ENCODE results near the gene MSI2. TPM values are rescaled to one million over a fixed set of nuclear protein-coding genes. Genes with fewer than 3 reads are reported as not detected.

The MSI2 gene
- total and polyA plus RNA-seq, 2 donors (not counting 3 experiments of a cell fraction or from before 2014, with no cell fraction given): 20.9 to 59.3 TPM

DNA sequence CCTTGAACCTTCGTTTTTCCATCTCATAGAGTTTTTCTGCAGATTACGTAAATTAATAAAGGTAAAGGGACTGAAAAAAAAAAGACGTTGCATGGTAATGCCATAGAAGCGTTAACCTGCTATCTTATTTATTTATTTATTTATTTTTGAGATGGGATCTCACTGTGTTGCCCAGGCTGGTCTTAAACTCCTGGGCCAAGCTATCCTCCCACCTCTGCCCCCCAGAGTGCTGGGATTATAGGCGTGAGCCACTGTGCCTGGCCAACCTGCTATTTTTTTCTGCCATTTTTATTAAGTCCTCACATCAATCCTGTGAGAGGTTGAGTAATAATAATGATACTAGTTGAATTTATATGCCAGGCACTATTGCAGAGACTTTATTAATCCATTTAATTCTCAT is 7.9 kb downstream of the MSI2 start:
- intact Hi-C loops (cut with micrococcal nuclease) (no loop called here), dilution Hi-C loops (cut with MboI; ENCODE audit: extremely low pct_ligation_motif_present, low sequenced_read_pairs) (no loop called here)
- ChIA-PET POLR2A (no interaction called here), CTCF (interaction anchor here (1.6 kb wide), 1 partner anchor 21 kb away, joined by 4 read pairs; no protein-coding TSS in a partner anchor)
- FAIRE-seq (no peak), DNase-seq (ENCODE audit: low read depth, low spot score) (no peak)
- Histone ChIP-seq H3K4me2 (ENCODE audit: insufficient read depth, low read length) (no peak overlapping the region), H2AFZ (ENCODE audit: low read depth, low read length) (no peak overlapping the region), H3K27me3 (ENCODE audit: control insufficient read depth in 2 of 2, insufficient read depth in 2 of 2, low read length in 2 of 2) (no peaks in the 10 kb centered on the region), H3K9ac (replicated peaks; ENCODE audit: extremely low read depth, insufficient read depth, low read length) (no peak overlapping the region), H4K20me1 (replicated peaks; ENCODE audit: control insufficient read depth, extremely low read depth, insufficient read depth, low read length) (no peaks in the 10 kb centered on the region), H3K27ac (ENCODE audit: insufficient read depth, low read depth, low read length) (no peak overlapping the region), H3K36me3 (ENCODE audit: control insufficient read depth in 2 of 2, extremely low read depth in 1 of 2, insufficient read depth in 2 of 2, low read length in 2 of 2) (peaks cover 8 to 13% of the 10 kb centered on the region in 2 experiments), H3K9me3 (replicated peaks; ENCODE audit: control insufficient read depth, insufficient read depth, low read length) (no peaks in the 10 kb centered on the region), H3K4me3 (replicated peaks in 1 of 3; ENCODE audit: insufficient read depth in 1 of 3, low read depth in 1 of 3, low read length in 3 of 3) (no peak overlapping the region), H3K79me2 (ENCODE audit: control insufficient read depth, insufficient read depth, low read length) (no peaks in the 10 kb centered on the region), H3K9me1 (replicated peaks; ENCODE audit: control insufficient read depth, extremely low read depth, insufficient read depth, low read length) (no peaks in the 10 kb centered on the region), H3K4me1 (ENCODE audit: control insufficient read depth, extremely low read depth, insufficient read depth, low read length) (no peaks in the 10 kb centered on the region)
- no TSS peak for BruUV-seq (replicated peaks)
- TF ChIP-seq EZH2 (IDR thresholded peaks at IDR 0.05; ENCODE audit: borderline replicate concordance, low read depth, low read length, severe bottlenecking) (no peak), MAX (IDR thresholded peaks at IDR 0.05; ENCODE audit: insufficient read depth, insufficient read length) (no peak), POLR2A (IDR thresholded peaks at IDR 0.05; ENCODE audit: low read depth, low read length) (no peak), GATA2 (IDR thresholded peaks at IDR 0.05; ENCODE audit: insufficient read depth, insufficient read length, low read depth, low read length) (no peak), JUN (IDR thresholded peaks at IDR 0.05; ENCODE audit: borderline replicate concordance, insufficient read depth, insufficient read length, low read depth) (no peak), POLR2AphosphoS5 (IDR thresholded peaks at IDR 0.05; ENCODE audit: insufficient read depth, low read depth, low read length) (no peak), MYC (IDR thresholded peaks at IDR 0.05; ENCODE audit: low read depth, low read length) (no peak), FOS (IDR thresholded peaks at IDR 0.05; ENCODE audit: borderline replicate concordance, insufficient read depth, low read length) (no peak)
- TF ChIP-seq, protein P1, sequence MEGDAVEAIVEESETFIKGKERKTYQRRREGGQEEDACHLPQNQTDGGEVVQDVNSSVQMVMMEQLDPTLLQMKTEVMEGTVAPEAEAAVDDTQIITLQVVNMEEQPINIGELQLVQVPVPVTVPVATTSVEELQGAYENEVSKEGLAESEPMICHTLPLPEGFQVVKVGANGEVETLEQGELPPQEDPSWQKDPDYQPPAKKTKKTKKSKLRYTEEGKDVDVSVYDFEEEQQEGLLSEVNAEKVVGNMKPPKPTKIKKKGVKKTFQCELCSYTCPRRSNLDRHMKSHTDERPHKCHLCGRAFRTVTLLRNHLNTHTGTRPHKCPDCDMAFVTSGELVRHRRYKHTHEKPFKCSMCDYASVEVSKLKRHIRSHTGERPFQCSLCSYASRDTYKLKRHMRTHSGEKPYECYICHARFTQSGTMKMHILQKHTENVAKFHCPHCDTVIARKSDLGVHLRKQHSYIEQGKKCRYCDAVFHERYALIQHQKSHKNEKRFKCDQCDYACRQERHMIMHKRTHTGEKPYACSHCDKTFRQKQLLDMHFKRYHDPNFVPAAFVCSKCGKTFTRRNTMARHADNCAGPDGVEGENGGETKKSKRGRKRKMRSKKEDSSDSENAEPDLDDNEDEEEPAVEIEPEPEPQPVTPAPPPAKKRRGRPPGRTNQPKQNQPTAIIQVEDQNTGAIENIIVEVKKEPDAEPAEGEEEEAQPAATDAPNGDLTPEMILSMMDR (IDR thresholded peaks at IDR 0.05; ENCODE audit: extremely low read depth in 1 of 2, insufficient read depth in 1 of 2, low read depth in 1 of 2, low read length in 2 of 2): no peak

Data from endothelial cell of umbilical vein (primary cell).